Measurements from ENCODE around the gene GIPC1. TPM values are rescaled to one million over a fixed set of nuclear protein-coding genes. Genes with fewer than 3 reads are reported as not detected.

GIPC1 gene
- total and polyA plus RNA-seq, 9 donors = 14.7 to 64.5 (median 40.9) TPM

- no peak overlapping the region for H3K27ac ChIP-seq
- H3K27me3 ChIP-seq = no peaks in the 10 kb centered on the region
- no peak overlapping the region for H3K4me3 ChIP-seq
- no peak for TF ChIP-seq POLR2A (IDR thresholded peaks at IDR 0.05)
- no peak for TF ChIP-seq EP300 (IDR thresholded peaks at IDR 0.05)
- TF ChIP-seq CTCF (IDR thresholded peaks at IDR 0.05) = no peak
- H3K4me1 ChIP-seq (ENCODE audit: insufficient read depth) = no peaks in the 10 kb centered on the region
- intact Hi-C loops (cut with DNase I) = no loop called here
- H3K9me3 ChIP-seq = no peaks in the 10 kb centered on the region
- H3K36me3 ChIP-seq = no peaks in the 10 kb centered on the region
- DNase-seq = no peak
- 46 to 74% (median 56%) methylated on average over 34 of the region's 34 CpGs for WGBS, 3 donors
These were observed 54.6 kb downstream of the GIPC1 start for GRCh38 chr19:14441041-14441938.

- Histone ChIP-seq H3K9me3 (no peaks in the 10 kb centered on the region), H3K27me3 (no peaks in the 10 kb centered on the region), H3K4me3 (no peak overlapping the region), H3K4me1 (ENCODE audit: insufficient read depth) (peaks cover 2% of the 10 kb centered on the region), H3K36me3 (no peaks in the 10 kb centered on the region), H3K27ac (no peak overlapping the region)
- intact Hi-C loops (cut with DNase I) = no loop called here
- 59 to 77% (median 72%) methylated on average over 9 of the region's 9 CpGs for WGBS, 3 donors
- DNase-seq = no peak
- TF ChIP-seq EP300 (IDR thresholded peaks at IDR 0.05) (no peak), CTCF (IDR thresholded peaks at IDR 0.05) (no peak), POLR2A (IDR thresholded peaks at IDR 0.05) (no peak)
These were observed 55.9 kb downstream of the GIPC1 start for GRCh38 chr19:14440049-14440448.

GRCh38 chr19:14439014-14439413 lies 56.9 kb downstream of the GIPC1 start:
- no peak for TF ChIP-seq CTCF (IDR thresholded peaks at IDR 0.05)
- no peak for TF ChIP-seq POLR2A (IDR thresholded peaks at IDR 0.05)
- no peak for TF ChIP-seq EP300 (IDR thresholded peaks at IDR 0.05)
- Histone ChIP-seq H3K27ac (no peak overlapping the region), H3K4me3 (no peak overlapping the region), H3K27me3 (no peaks in the 10 kb centered on the region), H3K9me3 (no peaks in the 10 kb centered on the region), H3K4me1 (ENCODE audit: insufficient read depth) (peaks cover 12% of the 10 kb centered on the region), H3K36me3 (no peaks in the 10 kb centered on the region)
- 71 to 81% (median 75%) methylated on average over 9 of the region's 9 CpGs for WGBS, 3 donors
- intact Hi-C loops (cut with DNase I) = no loop called here
- no peak for DNase-seq

- intact Hi-C loops (cut with DNase I) = no loop called here
- Histone ChIP-seq H3K27ac (no peak overlapping the region), H3K36me3 (no peaks in the 10 kb centered on the region), H3K27me3 (no peaks in the 10 kb centered on the region), H3K4me3 (no peak overlapping the region), H3K4me1 (ENCODE audit: insufficient read depth) (peaks cover 14% of the 10 kb centered on the region), H3K9me3 (no peaks in the 10 kb centered on the region)
- no peak for DNase-seq
- WGBS, 3 donors = 81 to 91% (median 87%) methylated on average over 7 of the region's 7 CpGs
- TF ChIP-seq POLR2A (IDR thresholded peaks at IDR 0.05) = no peak
- TF ChIP-seq CTCF (IDR thresholded peaks at IDR 0.05) = no peak
- TF ChIP-seq EP300 (IDR thresholded peaks at IDR 0.05) = no peak
These were observed 58.3 kb downstream of the GIPC1 start for GRCh38 chr19:14437578-14438140.

Data from ovary (tissue), 9 donors.